Stimulated activated CD8-positive, alpha-beta memory T cell treated with anti-CD3 and anti-CD28 coated beads, Interleukin-7, amount 100 ng/mL, for 1 hour (primary cell): ENCODE results near the gene MEF2B.

ENCODE experiments used
- DNase-seq, 2 donors: peaks; one replicate each; pipeline ENCODE4 v3.0.0-alpha.2; 2020; ENCODE audit warnings: low read depth in 2 of 2

MEF2B gene

DNA sequence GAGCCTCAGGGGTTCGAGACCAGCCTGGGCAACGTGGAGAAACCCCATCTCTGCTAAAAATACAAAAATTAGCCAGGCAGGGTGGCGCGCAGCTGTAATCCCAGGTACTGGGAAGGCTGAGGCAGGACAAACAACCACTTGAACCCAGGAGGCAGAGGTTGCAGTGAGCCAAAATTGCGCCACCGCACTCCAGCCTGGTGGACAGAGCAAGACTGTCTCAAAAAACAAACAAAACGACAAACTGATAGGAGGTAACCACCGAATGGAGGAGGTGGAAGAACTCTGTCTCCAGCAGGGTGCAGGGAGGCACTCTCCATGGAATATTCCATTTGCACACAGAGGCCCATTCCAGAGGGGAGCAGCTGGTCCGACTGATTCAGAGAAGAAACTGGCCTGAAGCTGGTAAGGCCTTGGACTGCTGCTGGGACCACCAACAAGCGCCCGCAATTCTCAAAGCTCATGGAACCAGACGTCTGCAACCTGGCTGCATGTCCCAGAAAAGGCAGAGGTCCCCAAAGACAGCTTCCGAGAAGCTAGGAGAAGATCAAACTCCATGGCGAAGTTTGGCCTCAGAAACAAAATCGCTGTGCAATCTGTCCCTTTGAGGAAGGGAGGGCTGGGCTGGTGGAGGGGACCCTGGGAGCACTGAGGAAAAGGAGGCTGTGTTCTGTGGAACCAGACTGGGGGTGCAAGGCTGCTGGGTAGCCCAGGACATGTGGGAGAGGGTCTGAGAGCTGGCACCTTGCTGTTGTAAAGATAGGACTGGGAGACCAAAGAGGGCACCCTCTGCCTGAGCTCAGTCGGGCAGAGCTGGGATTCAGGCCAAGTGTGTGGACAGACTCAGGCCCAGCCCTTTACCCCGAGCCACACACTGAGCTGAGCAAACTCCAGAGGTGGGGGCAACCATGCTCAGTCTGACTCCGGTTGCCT lies 71.1 kb downstream of the MEF2B start:
- DNase-seq, result no peak

DNA sequence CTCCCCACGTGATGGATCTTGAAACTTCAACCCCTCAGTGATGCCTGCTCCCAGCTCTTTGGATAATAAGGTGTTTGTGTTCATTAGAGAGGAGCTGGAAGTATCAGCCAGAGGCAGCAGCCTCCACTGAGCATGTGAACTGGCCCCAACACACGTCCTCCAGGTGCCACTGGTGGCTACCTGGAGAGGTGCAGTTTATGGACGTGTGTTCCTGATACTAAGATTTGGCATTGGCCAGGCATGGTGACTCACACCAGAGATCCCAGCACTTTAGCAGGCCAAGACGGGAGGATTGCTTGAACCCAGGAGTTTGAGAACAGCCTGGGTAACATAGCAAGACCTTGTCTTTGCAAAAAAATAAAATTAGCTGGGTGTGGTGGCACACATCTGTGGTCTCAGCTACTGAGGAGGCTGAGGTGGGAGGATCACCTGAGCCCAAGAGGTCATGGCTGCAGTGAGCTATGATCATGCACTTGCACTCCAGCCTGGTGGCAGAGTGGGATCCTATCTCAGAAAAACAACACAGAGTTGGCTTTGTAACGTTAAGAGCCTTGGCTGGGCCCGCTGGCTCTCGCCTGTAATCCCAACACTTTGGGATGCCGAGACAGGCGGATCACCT lies 71.9 kb downstream of the MEF2B start:
- DNase-seq, result no peak

- no peak for DNase-seq
Measured at GRCh38 chr19:19096641-19097627, 73.1 kb downstream of the MEF2B start.

DNA sequence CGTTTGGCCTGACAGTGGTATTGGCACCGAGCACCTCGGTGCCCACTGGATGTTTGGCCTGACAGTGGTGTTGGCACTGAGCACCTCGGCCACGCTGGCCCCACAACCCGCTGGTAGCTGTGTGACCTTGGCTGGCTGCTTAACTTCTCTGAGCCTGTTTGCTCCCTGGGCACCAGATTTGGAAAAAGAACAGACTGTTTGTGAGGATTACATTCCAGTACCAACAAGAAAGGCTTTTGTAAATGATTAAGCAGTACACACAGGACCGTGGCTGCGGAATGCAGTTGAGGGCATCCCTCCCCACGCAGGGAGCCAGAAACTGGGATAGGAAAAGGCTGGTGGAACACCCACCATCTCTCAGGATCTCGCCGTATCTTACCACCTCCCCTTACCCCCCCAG lies 74.4 kb downstream of the MEF2B start:
- no peak for DNase-seq
